GM12891 (cell line): Measurements from ENCODE around the gene BARD1.

Experiments
- PAX5 ChIP-seq: IDR thresholded peaks from 2 replicates; pipeline ENCODE4 v1.6.1; 2011; ENCODE audit warnings: low read length, moderate library complexity, mild to moderate bottlenecking; ENCODE audit not compliant: insufficient read depth, severe bottlenecking
- POLR2A ChIP-seq: IDR thresholded peaks from 2 replicates; pipeline ENCODE4 v1.6.1; 2011; ENCODE audit warnings: low read depth, low read length, control low read depth
- POLR2AphosphoS5 ChIP-seq: IDR thresholded peaks from 2 replicates; pipeline ENCODE4 v1.6.1; 2011; ENCODE audit warnings: low read depth, low read length, control low read depth
- SPI1 ChIP-seq: IDR thresholded peaks from 2 replicates; pipeline ENCODE4 v1.6.1; 2011; ENCODE audit warnings: low read depth, low read length, control low read depth
- TAF1 ChIP-seq: IDR thresholded peaks from 2 replicates; pipeline ENCODE4 v1.6.1; 2011; ENCODE audit warnings: low read depth, low read length, control low read depth

GRCh38 chr2:214809751-214810564 lies 475 bp upstream of the BARD1 start:
- 0 out of 2 replicates have a peak, but pooled peaks have one; percentile 39 for TF ChIP-seq POLR2AphosphoS5
- peak; percentile 71 for TF ChIP-seq POLR2A
- TF ChIP-seq SPI1 = no peak
- TF ChIP-seq TAF1 = no peak
- TF ChIP-seq PAX5 = peak; percentile 19
